A673 (cell line): ENCODE results near the gene CDK2.

ENCODE experiments used
- CTCF ChIP-seq: fragments of 300-800, 200-600 bp; sonication (generic); conservative IDR thresholded peaks from 2 replicates; pipeline ENCODE4 v1.5.1; 2017; ENCODE audit warnings: low read depth, mild to moderate bottlenecking, antibody characterized with exemption, low read length, moderate library complexity, mixed read lengths
- EZH2 ChIP-seq: fragments of 200-600 bp; sonication (generic); IDR thresholded peaks from 2 replicates; pipeline ENCODE4 v1.6.1; 2017; ENCODE audit warnings: borderline replicate concordance, low read depth, mild to moderate bottlenecking, mixed read lengths, antibody characterized with exemption, low read length; ENCODE audit not compliant: poor library complexity, severe bottlenecking

GRCh38 chr12:55991110-55991509 is 24.5 kb downstream of the CDK2 start:
- TF ChIP-seq CTCF (no peak), EZH2 (no peak)
